Measurements from ENCODE around the gene SLC29A3. TPM values are rescaled to one million over a fixed set of nuclear protein-coding genes. Genes with fewer than 3 reads are reported as not detected.

Gene SLC29A3
- total and polyA plus RNA-seq, 2 of the 8 experiments (the other 6 are each of a cell fraction or from before 2014, with no cell fraction given) = 14.0 to 24.6 TPM

GRCh38 chr10:71282323-71282680 is 36.8 kb upstream of the SLC29A3 start:
- H2BK5ac ChIP-seq (ENCODE audit: low read depth, low read length) = no peak overlapping the region; the same call in 1 of the 2 replicates
- no peak for DNase-seq (ENCODE audit: low read depth in 1 of 2, low spot score in 2 of 2)
- H3K23me2 ChIP-seq (ENCODE audit: low read depth, low read length) = no peaks in the 10 kb centered on the region
- H2BK12ac ChIP-seq (ENCODE audit: low read depth, low read length) = no peak overlapping the region
- 100% methylated on average over 2 of the region's 2 CpGs; no CpG with 5 or more reads in 1 of the 2 experiments for WGBS, 2 experiments (ENCODE audit: extremely low coverage in 1 of 2, insufficient coverage in 1 of 2, insufficient read length in 1 of 2, insufficient replicate concordance in 2 of 2, low coverage in 1 of 2, low lambda C conversion rate in 2 of 2, missing lambda C conversion rate in 1 of 2)
- H3K27ac ChIP-seq (ENCODE audit: low read depth, low read length) = no peak overlapping the region
- no peak overlapping the region for H3K9ac ChIP-seq (replicated peaks in 1 of 4; ENCODE audit: extremely low read depth in 1 of 4, low read depth in 3 of 4, low read length in 3 of 4)
- POLR2A ChIA-PET (ENCODE audit: partially characterized antibody) = no interaction called here
- CTCF ChIA-PET (ENCODE audit: partially characterized antibody) = interaction anchor here (1.1 to 11.2 kb wide), 3 partner anchors 11 to 32 kb away, joined by 3 to 175 read pairs (median 5); no protein-coding TSS in a partner anchor
- no peak overlapping the region for H2BK20ac ChIP-seq (ENCODE audit: low read length)
- no peak overlapping the region for H2BK120ac ChIP-seq (replicated peaks; ENCODE audit: low read depth, low read length)
- H3K4me3 ChIP-seq (ENCODE audit: extremely low read depth in 1 of 4, insufficient read depth in 2 of 4, low read depth in 3 of 4, low read length in 4 of 4) = no peak overlapping the region
- H3K18ac ChIP-seq (ENCODE audit: extremely low read depth, low read length) = no peak overlapping the region
- H2BK15ac ChIP-seq (ENCODE audit: low read length) = no peak overlapping the region
- peaks cover 5% of the 10 kb centered on the region; the same call in 1 of the 2 replicates for H3K79me1 ChIP-seq (ENCODE audit: low read depth, low read length)
- H3K4me2 ChIP-seq (ENCODE audit: insufficient read depth in 1 of 2, low read depth in 2 of 2, low read length in 2 of 2) = no peak overlapping the region
- no peak overlapping the region for H3K14ac ChIP-seq (ENCODE audit: insufficient read length)
- no peak overlapping the region for H3K56ac ChIP-seq (replicated peaks; ENCODE audit: insufficient read length, low read depth, low read length)
- H4K8ac ChIP-seq (ENCODE audit: extremely low read depth, insufficient read depth, low read length) = no peak overlapping the region
- H4K5ac ChIP-seq (ENCODE audit: insufficient read length, low read depth, low read length) = no peak overlapping the region
- H2AK5ac ChIP-seq (ENCODE audit: low read depth, low read length) = no peak overlapping the region
- no peaks in the 10 kb centered on the region for H3K9me3 ChIP-seq (ENCODE audit: insufficient read depth in 2 of 2, low read depth in 1 of 2, low read length in 1 of 2)
- no peak overlapping the region for H3K4ac ChIP-seq (replicated peaks; ENCODE audit: insufficient read length, low read depth, low read length)
- H4K20me1 ChIP-seq (replicated peaks in 1 of 2; ENCODE audit: control insufficient read depth in 1 of 2, insufficient read depth in 2 of 2, low read length in 2 of 2) = peaks cover 2 to 8% of the 10 kb centered on the region in 2 experiments
- peaks cover 0 to 21% (median 16%) of the 10 kb centered on the region in 4 experiments; a peak in 6 of 7 replicates for H3K4me1 ChIP-seq (replicated peaks in 1 of 4; ENCODE audit: control insufficient read depth in 3 of 4, insufficient read depth in 4 of 4, low read length in 3 of 4)
- peaks cover 3 to 16% (median 8%) of the 10 kb centered on the region in 4 experiments; a peak in 4 of 8 replicates for H3K36me3 ChIP-seq (ENCODE audit: control insufficient read depth in 2 of 4, insufficient read depth in 4 of 4, low read length in 3 of 4)
- TF ChIP-seq RBBP5 (IDR thresholded peaks at IDR 0.05; ENCODE audit: borderline replicate concordance, low read depth, low read length) (no peak), TEAD4 (IDR thresholded peaks at IDR 0.05; ENCODE audit: low read depth, low read length) (no peak), NRF1 (IDR thresholded peaks at IDR 0.05; ENCODE audit: low read depth, low read length) (no peak), SRF (IDR thresholded peaks at IDR 0.05; ENCODE audit: low read depth, low read length) (no peak), SAP30 (IDR thresholded peaks at IDR 0.05; ENCODE audit: insufficient read depth, insufficient replicate concordance, low read length) (no peak), RFX5 (IDR thresholded peaks at IDR 0.05; ENCODE audit: borderline replicate concordance, low read depth, low read length) (no peak), SIN3A (conservative IDR thresholded peaks at IDR 0.05 in 1 of 2, IDR thresholded peaks at IDR 0.05 in 1 of 2; ENCODE audit: low read depth in 1 of 2, low read length in 2 of 2) (no peak), SUZ12 (IDR thresholded peaks at IDR 0.05; ENCODE audit: low read length) (no peak)
- no peak overlapping the region for H4K91ac ChIP-seq (replicated peaks; ENCODE audit: insufficient read length, low read length)
- no peak overlapping the region for H3K23ac ChIP-seq (ENCODE audit: insufficient read length)
- no peaks in the 10 kb centered on the region for H3K27me3 ChIP-seq (replicated peaks in 1 of 4; ENCODE audit: control insufficient read depth in 3 of 4, extremely low read depth in 1 of 4, insufficient read depth in 3 of 4, low read length in 3 of 4)
- no peak overlapping the region for H2AFZ ChIP-seq (ENCODE audit: low read length)
- peaks cover 0 to 4% of the 10 kb centered on the region in 2 experiments; a peak in 1 of 4 replicates for H3K79me2 ChIP-seq (ENCODE audit: control insufficient read depth in 1 of 2, insufficient read depth in 2 of 2, low read length in 2 of 2)
- FAIRE-seq = no peak

All from H1 (cell line).